ENCODE data around the gene C11orf54.

Gene C11orf54

DNA sequence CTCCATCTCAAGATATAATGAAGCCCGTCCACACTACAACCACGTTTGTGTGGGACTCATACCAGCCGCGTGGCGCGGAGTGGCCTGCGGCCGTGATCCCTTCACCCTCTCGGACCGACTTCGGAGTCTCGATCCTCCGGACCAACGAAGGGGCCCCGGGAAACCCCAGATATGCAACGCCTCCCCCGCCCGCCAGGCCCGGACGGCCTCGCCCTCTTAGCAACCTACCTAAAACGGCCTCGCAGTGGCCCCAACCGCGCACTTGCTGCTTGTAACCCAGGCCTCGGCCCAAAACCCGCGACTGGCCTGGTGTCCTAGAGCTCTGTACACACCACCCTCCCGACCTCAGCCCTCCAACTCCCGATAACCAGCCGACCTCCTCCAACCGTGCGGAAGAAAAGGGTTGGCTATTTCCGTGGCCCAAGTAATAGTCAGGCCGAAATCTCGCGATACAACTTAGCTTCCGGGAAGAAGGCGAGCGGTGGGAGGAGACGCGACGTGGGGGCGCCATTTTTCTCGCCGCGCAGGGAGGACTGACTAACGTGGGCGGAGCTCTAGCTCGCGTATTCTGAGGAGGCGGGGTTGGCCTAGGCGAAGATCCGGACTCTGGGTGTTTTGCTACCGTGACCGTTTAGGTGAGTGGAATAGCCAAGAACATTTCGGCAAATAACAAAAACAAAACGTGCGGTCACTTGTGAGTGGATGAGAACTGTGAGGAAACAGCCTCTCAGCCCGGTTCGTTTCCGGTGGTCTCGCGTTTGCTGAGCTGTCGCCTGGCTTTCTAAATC lies at the start of gene C11orf54, which contains the start of gene TAF1D:
Gene C11orf54 (plus strand): TSS at position 579 of the 788 bp plus-strand sequence. CDS start 5,722 bp downstream, outside the sequence.
Gene TAF1D (minus strand): TSS at position 402 of the 788 bp plus-strand sequence. CDS start 2,191 bp downstream, outside the sequence.
- peak; percentile 97 for DNase-seq

GRCh38 chr11:93694109-93694508 lies 47.4 kb upstream of the C11orf54 start:
- DNase-seq: no peak

DNA sequence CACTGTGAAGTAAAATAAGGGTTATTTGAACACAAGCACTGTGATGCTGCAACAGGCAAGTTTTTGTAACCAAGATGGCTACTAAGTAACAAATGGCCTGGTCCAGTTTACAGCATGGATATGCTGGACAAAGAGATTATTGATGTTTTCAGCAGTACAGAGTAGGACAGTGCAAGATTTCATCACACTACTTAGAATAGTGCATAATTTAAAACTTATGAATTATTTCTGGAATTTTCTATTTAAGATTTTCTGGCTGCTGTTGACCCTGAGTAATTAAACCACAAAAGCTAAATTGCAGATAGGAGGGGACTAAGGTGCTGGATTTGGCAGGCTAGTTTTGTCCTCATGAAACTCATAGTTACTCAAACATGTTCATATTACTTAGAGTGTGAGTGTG lies 46.9 kb upstream of the C11orf54 start:
- no peak for DNase-seq

DNA sequence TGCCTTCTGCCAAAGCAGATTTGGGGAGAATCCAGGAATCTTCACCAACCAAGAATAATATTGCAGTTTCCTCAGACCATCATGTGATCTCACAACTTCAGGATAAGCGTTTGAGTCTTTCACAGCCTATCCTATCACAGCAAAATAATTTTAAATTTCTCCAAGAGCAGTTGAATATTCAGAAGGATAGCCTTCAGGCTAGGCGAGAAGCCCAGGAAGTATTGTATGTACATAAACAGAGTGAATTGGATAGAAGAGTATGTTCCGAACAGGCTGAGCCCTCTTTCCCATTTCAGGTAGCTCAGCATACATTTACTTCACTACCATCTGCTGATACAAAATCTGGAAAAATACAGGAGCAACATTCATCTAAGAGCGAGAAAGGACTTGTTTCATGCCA lies 43.9 kb upstream of the C11orf54 start:
- no peak for DNase-seq

- DNase-seq: no peak
Observed at GRCh38 chr11:93700830-93701229, 40.6 kb upstream of the C11orf54 start.

GRCh38 chr11:93704237-93704636 lies 37.2 kb upstream of the C11orf54 start:
- no peak for DNase-seq

DNA sequence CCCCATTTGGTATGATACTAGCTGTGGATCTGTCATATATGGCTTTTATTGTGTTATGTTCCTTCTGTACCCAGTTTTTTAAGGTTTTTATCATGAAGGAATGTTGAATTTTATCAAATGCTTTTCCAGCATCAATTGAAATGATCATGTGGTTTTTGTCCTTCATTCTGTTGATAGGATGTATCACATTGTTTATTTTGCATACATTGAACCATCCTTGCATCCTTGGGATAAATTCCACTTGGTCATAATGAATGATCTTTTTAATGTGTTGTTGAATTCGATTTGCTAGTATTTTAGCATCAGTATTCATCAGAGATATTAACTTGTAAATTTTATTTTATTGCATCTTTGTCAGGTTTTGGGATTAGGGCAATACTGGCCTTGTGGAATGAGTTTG lies 31.2 kb upstream of the C11orf54 start:
- DNase-seq: no peak

GRCh38 chr11:93712678-93713077 lies 28.8 kb upstream of the C11orf54 start:
- DNase-seq: no peak

DNA sequence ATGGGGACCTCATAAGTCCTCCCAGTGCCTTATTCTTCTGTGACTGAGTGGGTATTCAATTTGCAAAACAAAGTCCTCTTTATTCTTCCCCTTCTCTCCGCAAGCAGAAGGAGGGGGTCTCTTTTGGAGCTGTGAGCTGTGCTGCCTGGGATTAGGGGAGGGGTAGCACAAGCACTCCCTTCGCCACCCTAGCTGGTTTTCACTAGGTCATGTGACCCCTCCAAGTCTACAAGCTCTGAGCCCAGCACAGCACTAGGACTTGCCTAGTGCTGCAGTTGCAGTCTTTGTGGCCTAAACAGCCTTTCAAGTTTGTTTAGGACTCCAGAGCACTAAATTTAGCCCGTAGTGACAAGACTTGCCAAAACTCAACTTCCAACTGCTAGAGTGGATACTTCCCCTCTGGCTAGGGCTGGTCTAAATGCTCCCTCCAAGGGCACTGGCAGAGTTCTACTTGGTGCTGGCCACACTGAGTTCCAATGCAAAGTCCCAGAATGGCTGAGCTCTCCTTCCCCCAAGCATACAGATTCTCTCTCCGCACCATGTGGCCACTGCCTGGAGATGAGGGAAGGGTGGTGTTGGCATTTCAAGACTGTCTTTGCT lies 25.6 kb upstream of the C11orf54 start:
- DNase-seq: no peak

DNA sequence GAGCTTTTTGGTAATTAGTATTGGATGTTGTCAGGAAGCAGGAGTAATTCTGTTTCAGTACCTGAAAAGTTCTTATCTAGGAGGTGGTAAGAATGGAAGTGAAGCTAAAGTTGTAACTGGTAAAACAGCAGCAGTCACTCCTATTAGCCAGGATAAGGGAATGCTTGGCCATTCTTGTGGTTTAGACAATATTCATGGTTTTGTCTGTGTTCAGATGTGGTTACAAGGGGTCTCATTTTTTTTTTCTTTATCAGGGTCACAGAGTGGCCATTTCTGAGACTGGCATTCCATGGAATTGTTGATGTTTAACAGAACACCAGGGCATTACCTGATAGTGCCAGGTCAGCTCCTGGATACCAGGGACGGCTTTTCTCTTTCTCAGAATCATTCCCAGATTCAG lies 24.0 kb upstream of the C11orf54 start:
- DNase-seq: no peak

DNA sequence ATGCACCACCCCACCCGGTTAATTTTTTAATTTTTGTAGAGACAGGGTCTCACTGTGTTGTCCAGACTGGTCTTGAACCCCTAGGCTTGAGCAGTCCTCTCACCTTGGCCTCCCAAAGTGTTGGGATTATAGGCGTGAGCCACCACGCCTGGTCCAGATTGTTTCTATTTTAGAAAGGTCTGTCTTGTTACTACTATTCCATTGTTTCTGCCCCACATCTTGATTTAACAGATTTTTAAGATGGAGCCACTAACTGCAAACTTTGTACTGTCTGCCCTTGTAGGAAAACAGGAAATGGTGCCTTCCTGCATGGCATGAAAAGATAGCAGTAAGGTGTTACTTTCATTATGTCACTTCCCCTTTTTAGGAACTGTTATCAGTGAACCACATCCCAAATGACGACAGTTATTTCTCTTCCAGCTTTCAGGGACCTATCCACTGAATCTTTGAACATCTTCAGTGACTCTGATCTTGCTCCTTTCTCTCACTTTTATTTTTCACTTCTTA lies 23.4 kb upstream of the C11orf54 start:
- DNase-seq: no peak

GRCh38 chr11:93719310-93719709 lies 22.2 kb upstream of the C11orf54 start:
- no peak for DNase-seq

DNA sequence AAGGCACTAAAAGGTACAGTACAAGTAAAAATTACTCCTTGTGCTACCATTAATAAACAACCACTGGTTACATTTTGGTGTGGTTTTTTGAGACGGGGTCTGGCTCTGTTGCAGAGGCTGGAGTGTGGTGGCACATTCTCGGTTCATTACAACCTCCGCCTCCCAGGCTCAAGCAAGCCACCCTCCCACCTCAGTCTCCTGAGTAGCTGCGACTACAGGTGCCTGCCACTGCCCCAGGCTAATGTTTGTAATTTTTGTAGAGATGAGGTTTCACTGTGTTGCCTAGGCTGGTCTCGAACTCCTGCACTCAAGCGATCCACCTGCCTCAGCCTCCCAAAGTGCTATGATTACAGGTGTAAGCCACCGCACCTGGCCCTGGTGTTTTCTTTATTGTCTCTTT lies 20.9 kb upstream of the C11orf54 start:
- no peak for DNase-seq

GRCh38 chr11:93724089-93724488 lies 17.4 kb upstream of the C11orf54 start:
- DNase-seq: no peak

GRCh38 chr11:93727985-93728791 lies 13.3 kb upstream of the C11orf54 start:
- no peak for DNase-seq

DNA sequence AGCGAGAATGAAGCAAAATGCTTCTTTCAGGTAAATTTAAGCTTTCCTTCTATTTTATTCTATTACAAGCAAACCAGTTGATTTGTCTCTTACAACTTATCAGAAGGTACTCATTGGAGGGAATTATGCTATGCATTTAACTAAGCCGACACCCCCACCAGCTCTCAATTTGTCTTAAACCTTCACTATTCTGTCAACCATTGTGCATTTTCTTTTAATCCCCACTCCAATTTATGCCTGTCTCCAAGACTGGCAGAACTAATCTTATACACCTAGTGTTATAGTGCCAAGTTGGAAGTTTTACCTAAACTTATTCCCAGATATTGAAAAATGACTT lies 12.7 kb upstream of the C11orf54 start:
- no peak for DNase-seq

GRCh38 chr11:93729129-93729616 lies 12.3 kb upstream of the C11orf54 start:
- DNase-seq: no peak

GRCh38 chr11:93730108-93731107 lies 11.1 kb upstream of the C11orf54 start:
- no peak for DNase-seq

DNA sequence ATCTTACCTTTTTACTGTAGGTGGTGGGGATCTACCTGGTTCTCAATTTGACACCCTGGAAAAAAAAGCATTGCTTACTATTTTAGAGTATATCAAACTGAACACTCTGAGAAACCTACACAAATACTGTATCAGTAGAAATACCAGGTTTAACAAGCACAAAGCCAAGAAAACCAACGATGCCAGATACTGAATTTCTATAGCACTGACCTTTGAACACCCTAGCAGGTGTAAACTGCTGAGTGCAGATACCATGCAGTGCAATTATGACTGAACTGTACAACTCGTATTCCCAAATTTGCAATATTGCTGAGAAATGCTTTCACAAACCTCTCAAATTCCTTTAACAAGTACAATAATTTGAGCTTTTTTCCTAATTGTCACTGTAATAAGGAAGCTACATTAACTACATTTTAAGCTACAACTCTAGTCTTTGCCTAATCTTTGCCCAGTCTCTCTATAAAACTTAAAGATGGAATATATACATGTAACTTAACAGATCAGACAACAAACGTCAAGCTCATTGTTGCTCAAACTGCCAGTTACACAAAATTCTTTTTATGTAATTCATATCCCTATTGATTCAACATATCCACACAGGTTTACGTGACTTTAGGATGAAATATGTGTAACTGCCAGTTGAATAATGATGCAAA lies 9.1 kb upstream of the C11orf54 start:
- DNase-seq: no peak

DNA sequence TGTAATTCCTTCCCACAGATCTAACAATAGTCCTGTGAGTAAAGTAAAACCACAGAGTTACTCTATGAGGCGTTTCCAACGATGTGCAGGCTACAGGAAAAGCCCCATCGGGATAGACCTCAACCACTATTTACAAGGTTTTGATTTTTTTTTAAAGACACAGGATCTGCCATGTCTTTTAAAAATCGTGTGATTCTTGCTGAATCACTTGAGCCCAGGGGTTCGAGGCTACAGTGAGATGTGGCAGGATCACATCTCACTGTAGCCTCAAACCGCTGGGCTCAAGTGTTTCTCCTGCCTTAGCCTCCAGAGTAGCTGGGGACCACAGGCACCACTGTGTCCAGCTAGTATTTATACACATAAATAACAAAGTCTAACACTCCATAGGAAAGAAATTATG lies 8.0 kb upstream of the C11orf54 start:
- no peak for DNase-seq

DNA sequence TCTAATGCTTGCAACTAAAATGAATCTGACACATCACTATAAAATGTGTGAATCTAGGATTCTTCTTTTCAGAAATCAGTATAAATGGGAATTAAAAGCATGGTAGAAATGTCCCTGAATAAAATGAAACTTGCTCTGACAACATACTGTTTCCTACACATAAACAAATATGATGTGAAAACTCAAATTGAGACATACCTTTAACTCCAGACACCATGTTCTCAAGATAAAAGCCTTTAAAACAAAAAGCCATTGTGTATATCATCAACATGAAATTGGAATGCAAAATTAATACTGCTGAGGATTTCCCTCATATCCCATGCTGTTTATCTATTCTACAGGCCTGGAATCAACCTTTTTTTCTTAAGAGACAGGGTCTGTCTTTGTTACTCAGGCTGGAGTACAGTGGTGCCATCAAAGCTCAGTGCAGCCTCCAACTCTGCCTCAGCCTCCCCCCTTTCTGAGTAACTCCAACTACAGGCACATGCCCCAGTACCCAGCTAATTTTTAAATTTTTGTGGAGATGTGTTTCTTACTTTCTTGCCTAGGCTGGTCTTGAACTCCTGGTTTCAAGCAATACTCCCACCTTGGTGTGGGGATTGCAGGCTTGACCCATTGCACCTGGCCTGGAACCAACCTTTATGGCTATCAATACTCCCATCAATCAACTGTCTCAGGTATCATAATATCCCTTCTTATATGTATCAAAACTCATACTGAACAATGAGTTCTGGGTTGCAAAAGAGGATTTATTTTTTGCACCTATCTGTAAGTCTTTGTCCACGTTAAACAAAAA lies 6.8 kb upstream of the C11orf54 start:
- no peak for DNase-seq

All from CD4-positive, alpha-beta T cell treated with Interleukin-17A for 4 hours (primary cell).